Activated CD8-positive, alpha-beta memory T cell treated with anti-CD3 and anti-CD28 coated beads for 48 hours (primary cell): ENCODE measurements around the gene RAB3B.
A peak's percentile ranks its signal among the peaks of the same experiment; 100 is the strongest.
"Not testable (repeated sequence)": the region's sequence is repeated elsewhere in the genome, so short reads cannot be mapped to it uniquely, and the experiment has no call there.

Experiments used
- DNase-seq, 3 experiments: peaks; one replicate each; pipeline ENCODE4 v3.0.0-alpha.2; 2020; ENCODE audit warnings: low read depth in 2 of 3, low spot score in 2 of 3

RAB3B gene

DNA sequence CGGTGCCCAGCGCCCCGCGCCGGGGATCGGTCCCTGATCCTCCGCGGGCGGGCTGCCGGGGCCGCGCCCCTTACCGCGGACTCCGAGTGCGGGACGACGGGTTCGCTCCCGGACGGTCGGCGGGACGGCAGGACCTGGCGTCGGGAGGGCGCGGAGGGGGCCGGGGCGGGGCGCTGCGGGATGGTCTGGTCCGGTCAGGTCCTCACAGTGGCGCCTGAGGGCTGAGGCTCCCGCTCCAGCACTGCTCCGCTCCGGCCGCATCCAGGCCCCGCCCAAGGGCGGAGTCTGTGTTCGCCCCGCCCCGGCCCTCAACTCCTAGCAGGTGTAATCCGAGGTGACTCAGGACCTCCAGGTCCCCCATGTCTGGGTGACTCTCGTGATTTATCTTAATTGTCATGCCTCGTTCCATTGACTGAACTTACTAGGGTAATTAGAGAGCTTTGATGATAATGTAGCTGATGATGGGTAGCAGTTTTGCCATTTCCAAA, at the start of gene RAB3B:
RAB3B (minus strand) TSS at position 223 of the 488 bp plus-strand sequence. CDS start 13,583 bp downstream, outside the sequence.
- DNase-seq, result peak; percentile 49 to 72 (median 72)

- no peak for DNase-seq
Measured at GRCh38 chr1:52037909-52038308, 47.4 kb upstream of the RAB3B start.

DNA sequence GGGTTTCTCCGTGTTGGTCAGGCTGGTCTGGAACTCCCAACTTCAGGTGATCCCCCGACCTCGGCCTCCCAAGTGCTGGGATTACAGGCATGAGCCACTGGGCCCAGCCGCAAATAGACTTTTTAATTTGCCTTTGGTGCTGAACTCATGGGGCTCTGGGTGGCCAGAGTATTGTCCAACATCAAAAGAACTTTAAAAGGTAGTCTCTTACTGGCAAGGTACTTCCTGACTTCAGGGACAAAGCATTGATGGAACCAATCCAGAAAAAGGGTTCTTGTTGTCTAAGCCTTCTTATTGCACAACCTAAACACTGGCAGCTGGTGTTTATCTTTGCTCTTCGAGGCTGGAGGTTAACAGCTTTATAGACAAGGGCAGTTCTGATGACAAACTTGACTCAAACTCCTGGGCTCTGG, 46.9 kb upstream of the RAB3B start:
- DNase-seq, result no peak

DNA sequence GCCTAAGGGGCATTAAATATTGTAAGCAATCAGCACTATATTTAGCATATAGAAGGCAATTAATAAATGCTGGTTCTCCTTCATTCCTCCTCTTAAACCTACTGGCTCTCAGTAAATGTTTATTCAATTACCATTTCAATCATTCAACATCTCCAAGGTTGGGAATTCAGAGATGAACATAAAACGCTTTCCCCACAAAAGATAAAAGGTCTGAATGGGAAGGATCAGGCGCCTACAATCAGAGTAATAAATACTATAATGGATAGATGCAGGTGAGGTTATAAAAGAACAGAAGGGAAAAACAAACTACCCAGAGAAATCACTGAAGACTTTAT, 43.5 kb upstream of the RAB3B start:
- DNase-seq, result no peak

DNA sequence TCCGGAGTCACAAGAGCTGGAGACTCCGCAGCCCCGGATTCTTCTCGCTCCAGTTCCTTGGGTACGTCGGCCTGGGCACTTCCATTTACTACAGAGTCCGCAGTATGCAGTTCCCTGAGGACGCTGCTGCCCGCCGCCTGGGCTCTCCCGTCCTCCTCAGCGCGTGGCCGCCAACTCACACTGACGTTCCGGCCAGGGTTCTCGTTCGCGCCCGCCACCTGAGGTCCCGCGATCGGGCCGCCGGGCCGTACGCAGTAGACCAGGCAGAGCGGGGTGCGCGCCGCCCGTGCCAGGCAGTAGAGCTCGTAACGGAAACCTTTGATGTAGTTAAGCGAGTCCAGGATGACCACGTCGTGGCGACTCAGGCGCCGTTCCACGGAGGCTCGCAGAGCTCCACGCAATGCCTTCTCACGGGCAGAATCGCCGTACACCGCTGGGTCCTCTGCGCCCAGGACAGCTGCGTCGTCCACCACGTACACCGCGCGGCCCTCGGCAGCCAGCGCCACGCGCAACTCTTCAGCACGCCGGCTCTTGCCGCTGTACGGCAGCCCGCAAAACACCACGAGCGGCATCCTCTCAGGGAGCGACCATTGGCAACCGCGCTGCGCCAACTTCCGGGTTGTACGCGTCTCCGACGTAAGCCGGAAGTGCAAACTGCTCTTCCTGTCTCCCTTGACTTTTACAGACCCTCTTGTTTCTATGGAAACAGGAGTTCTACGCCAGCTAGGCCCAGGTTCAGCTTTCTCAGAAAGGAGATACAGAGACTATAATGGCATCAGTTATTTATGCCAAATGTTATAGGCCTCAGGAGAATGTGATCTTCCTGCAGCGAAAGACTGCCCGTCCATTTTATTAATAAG, 42.9 kb upstream of the RAB3B start, which contains the start of gene KTI12:
KTI12 (minus strand) TSS at position 621 of the 860 bp plus-strand sequence; CDS start at position 572, 49 bp downstream.
- peak; percentile 54 to 69 (median 63) for DNase-seq

GRCh38 chr1:52032785-52033131, 42.3 kb upstream of the RAB3B start:
- DNase-seq, result peak in 2 of 3 experiments; percentile 2 to 3

GRCh38 chr1:52032124-52032784, 41.8 kb upstream of the RAB3B start:
- no peak for DNase-seq

DNA sequence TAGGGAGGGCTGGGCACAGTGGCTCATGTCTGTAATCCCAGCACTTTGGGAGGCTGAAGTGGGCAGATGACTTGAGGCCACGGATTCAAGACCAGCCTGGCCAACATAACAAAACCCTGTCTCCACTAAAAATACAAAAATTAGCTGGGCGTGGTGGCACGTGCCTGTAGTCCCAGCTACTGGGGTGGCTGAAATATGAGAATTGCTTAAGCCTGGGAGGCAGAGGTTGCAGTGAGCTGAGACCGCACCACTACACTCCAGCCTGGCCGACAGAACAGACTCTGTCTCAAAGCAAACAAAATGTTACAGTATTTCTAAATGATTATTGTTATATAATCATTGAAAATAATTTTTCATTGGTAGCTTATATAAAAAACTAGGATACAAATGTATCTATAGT, 38.3 kb upstream of the RAB3B start:
- not testable (repeated sequence) for DNase-seq

- no peak for DNase-seq
Measured at GRCh38 chr1:52028328-52028727, 37.8 kb upstream of the RAB3B start.

DNA sequence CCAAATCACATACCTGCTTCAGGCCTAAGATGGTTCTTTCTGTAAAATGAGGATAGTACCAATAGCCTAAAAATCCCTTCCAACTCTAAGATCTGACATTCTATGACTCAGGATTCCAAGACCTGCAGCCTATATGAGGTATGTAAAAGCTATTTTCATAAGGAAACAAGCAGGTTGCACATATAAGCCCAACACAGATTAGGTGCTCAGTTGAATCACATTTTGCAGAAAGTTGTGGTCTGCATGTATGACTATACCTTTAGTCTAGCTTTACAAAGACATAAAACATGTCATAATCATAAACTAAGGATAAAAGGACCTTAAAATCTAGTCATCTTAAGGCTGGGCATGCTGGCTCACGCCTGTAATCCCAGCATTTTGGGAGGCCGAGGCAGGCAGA, 35.8 kb upstream of the RAB3B start:
- DNase-seq, result no peak

DNA sequence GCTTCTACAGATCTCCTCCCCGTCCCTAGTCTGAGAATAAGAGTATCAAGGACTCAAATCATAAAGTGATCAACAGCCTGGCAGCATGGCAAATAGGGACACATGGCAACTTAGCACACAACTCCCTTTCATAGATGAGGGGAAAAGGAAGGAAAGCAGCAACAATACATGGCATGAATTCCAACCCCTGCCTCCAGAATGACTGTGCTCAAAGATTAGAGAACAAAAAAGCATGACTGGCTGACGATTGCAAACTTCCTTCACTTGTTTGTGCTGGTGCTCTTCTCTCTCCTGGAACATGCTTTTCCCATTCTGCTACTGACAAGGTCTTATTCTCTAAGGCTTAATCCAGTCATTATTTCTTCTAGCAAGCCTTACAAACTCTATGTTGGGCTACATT, 31.6 kb upstream of the RAB3B start:
- no peak for DNase-seq

- no peak for DNase-seq
Measured at GRCh38 chr1:52008071-52008809, 17.7 kb upstream of the RAB3B start.

DNA sequence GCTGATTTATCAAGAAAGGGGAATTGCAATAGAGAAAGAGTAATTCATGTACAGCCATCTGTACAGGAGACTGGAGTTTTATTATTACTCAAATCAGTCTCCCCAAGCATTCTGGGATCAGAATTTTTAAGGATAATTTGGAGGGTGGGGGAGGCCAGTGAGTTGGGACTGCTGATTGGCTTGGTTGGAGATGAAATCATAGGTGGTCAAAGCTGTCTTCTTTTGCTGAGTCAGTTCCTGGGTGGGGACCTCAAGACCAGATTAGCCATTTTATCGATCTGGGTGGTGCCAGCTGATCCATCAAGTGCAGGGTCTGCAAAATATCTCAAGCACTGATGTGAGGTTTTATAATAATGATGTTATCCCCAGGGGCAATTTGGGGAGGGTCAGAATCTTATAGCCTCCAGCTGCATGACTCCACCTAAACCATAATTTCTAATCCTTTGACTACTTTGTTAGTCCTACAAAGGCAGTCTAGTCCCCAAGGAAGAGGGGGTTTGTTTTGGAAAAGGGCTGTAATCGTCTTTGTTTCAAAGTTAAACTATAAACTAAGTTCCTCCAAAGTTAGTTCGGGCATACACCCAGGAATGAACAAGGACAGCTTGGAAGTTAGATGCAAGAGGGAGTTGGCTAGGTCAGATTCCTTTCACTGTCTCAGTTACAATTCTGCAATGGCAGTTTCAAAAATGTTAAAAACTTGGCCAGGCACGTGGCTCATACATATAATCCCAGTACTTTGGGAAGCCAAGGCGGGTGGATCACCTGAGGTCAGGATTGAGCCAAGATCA, 16.9 kb upstream of the RAB3B start:
- no peak for DNase-seq

DNA sequence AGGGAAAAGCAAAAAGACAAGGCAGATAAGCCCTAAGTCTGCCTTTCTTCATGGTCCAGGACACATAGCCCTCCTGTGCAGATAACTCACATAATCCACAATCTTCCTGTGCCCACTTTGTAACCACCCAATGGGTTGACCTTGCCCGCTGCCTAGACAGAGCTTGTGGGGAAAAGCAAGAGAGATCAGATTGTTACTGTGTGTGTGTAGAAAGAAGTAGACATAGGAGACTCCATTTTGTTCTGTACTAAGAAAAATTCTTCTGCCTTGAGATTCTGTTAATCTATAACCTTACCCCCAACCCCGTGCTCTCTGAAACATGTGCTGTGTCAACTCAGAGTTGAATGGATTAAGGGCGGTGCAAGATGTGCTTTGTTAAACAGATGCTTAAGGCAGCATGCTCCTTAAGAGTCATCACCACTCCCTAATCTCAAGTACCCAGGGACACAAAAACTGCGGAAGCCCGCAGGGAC, 15.6 kb upstream of the RAB3B start:
- DNase-seq, result not testable (repeated sequence)

DNA sequence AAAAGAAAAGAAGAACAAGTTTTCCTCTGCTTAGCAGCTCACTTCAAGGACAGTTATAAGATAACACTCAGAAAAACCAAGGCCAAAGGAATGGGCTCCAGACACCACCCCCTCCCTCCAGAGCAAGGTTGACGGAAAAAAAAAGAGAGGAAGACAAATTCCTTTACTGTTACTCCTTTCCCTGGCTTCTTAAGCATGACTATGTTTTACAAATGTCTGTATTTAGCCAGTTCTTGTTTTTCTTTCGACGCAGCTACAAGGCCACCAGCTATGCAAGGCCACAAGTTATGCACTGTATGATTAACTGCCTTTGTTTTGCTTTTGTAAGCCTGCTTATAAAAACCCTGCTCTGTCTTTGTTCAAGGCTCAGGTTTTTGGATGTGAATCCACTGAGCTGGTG, 15.0 kb upstream of the RAB3B start:
- not testable (repeated sequence) for DNase-seq

DNA sequence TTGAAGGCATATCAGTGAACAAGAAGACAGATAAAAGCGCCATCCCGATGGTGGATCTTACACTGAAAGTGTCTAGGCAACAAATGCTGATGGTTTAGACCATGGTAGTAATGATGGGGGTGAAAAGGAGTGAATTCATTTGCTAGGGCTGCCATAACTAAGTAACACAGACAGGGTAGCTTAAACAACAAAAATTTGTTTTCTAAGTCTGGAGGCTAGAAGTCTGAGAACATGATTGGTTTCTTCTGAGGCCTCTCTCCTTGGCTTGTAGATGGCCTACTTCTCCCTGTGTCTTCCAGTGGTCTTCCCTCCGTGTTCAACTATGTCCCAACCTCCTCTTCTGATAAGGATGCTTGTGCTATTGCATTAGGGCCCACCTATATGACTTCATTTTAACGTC, 13.4 kb upstream of the RAB3B start:
- no peak for DNase-seq

DNA sequence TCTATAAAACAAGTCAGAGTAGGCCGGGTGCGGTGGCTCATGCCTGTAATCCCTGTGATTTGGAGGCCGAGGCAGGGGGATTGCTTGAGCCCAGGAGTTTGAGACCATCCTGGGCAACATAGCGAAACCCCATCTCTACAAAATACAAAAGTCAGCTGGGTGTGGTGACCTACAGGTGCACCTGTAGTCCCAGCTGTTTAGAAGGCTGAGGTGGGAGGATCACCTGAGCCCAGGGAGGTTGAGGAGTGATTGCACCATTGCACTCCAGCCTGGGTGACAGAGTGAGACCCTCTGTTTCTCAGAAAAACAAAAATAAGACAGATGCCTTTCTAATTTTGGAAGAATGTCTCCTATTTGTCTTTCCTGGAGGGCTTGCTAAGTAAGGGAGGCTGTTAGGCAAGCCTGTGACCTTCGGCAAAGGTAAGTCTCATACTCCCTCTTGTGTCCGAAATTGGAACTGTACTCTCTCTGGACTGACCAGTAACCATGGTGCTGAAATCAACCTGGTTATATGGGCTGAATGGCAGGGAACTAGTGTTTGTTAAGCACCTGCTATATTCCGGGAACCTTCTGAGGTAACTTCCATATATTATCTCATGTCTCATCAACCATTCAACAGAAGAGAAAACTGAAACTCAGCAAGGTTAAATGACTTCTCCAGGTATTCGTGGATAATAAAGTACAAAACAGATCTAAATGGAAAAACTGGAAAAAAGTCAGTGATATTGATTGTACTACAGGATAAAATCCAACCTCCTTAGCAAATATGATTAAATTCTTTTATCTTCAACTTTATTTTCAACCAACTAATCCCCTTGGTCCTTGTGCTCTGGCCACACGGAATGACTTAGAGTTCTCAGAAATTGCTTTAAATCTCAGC, 11.8 kb upstream of the RAB3B start:
- peak in 1 of 3 experiments; percentile 41 for DNase-seq

GRCh38 chr1:51998701-51999100, 8.2 kb upstream of the RAB3B start:
- DNase-seq, result no peak

DNA sequence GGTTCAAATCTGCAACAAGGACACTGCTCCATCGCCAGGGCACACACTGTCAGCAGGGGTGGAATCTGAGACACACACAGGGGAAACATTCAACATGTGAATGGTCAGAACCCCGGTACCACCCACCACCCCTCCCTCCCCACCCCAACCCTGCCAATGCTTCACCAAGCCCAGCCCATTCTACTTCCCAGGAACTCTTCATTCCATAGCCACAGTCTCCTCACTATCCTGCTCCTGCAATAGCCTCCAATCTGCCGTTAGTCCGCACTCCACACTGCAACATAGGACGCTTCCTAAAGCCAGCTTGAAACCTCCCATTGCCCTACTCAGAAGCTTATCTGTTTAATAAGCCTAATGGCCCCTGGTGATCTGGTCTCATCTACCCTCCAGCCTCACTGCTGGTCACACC, 7.5 kb upstream of the RAB3B start:
- no peak for DNase-seq
